NCI-H446 (cell line): ENCODE measurements around the gene LPCAT2.

Experiments
- DNase-seq, 2 experiments: peaks; one replicate each; lab custom pipeline; 2025; lab: John Stamatoyannopoulos, UW

Gene LPCAT2

GRCh38 chr16:55481023-55481422, 27.8 kb upstream of the LPCAT2 start:
- no peak for DNase-seq

DNA sequence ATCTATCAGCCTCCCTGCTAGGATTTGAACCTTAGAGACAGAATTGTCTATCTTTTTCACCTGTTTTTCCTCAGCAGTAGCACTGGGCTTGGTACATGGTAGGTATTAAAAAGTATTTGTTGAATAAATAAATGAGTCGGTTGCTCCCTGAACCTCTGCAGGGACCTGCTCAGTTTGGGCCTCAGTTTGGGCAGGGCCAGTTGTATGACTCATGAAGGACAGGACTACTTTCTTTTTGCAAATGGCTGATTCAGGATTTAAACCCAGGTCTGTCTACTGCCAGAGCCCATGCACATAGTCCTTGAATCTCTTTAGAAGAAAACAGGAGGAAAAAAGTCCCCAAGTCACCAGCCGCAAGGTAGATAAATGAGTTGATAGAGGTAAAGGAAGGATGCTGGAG, 26.8 kb upstream of the LPCAT2 start:
- DNase-seq, result no peak

DNA sequence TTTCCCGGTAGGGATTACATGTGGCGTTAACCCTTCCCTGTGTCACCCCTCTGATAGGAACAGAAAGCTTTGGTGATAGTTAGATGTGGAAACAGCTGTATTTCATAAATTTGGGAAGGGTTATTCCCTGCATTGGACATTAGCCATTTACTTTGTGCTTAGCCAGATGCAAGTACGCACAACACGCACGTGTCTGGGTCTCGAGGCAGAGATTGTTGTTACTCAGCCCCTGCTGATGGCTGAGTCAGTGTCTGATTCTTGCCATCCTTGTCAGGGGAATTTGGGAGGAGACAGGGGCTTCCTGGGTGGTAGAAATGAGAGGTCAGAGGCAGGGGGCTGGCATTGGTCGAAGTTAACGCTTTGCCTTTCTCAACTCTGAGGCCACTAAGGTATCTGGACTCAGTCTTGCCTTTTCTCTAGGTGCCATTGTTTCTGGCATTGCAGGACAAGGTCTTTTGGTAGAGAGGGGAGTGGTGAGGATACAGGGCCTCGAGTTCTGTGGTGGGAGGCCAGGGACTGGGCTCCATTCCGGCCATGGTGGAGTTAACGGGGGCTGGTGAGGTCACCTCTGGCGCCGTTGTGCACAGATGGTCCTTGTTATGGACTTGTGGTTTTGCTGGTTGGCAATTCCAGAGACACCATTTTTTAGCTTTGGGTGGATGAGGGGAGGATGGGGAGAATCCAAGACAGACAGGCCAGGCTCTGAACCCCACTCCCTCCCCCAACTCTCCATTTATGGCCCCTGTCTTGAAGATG, 21.6 kb upstream of the LPCAT2 start:
- no peak for DNase-seq

GRCh38 chr16:55488306-55488705, 20.6 kb upstream of the LPCAT2 start:
- DNase-seq, result no peak

GRCh38 chr16:55489119-55489955, 19.5 kb upstream of the LPCAT2 start:
- DNase-seq, result no peak

- no peak for DNase-seq
These were observed 19.0 kb upstream of the LPCAT2 start for GRCh38 chr16:55489956-55490265.

GRCh38 chr16:55490301-55490700, 18.6 kb upstream of the LPCAT2 start:
- no peak for DNase-seq

DNA sequence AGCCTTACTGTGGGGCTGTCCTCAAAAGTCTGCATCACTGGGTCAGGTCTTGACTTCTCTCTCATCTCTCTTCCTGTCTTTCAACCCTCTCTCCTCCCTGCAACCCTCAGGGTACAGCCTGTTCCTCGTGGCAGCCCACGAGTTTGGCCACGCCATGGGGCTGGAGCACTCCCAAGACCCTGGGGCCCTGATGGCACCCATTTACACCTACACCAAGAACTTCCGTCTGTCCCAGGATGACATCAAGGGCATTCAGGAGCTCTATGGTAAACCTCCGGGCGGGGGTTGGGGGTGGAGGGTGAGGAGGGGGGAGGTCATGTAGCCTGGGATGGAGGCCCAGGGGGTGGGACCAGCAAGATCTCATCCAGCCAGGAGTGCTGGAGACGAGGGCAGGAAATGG, 17.2 kb upstream of the LPCAT2 start:
- no peak for DNase-seq

- DNase-seq, result no peak
These were observed 16.0 kb upstream of the LPCAT2 start for GRCh38 chr16:55492756-55493380.

DNA sequence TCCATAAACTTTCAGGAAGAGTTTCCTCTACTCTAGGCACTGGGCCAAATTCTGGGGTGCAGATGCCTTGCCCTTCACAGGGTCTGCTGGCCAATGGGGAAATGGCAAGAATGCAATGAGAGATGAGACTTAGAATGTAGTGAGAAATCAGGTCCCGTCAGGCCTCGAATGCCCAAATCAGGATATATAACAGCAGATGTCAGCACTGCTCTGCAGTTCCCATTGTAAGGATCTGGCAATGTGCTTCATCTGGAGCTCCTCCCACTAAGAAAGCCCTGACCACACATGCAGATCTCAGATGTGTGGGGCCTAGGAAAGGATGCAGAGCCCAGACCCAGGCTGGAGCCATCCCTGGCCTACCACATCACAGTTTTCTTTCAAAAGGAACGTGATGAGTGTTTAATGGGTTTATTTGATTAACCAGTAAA, 13.9 kb upstream of the LPCAT2 start:
- DNase-seq, result peak in 1 of 2 experiments; percentile 59

DNA sequence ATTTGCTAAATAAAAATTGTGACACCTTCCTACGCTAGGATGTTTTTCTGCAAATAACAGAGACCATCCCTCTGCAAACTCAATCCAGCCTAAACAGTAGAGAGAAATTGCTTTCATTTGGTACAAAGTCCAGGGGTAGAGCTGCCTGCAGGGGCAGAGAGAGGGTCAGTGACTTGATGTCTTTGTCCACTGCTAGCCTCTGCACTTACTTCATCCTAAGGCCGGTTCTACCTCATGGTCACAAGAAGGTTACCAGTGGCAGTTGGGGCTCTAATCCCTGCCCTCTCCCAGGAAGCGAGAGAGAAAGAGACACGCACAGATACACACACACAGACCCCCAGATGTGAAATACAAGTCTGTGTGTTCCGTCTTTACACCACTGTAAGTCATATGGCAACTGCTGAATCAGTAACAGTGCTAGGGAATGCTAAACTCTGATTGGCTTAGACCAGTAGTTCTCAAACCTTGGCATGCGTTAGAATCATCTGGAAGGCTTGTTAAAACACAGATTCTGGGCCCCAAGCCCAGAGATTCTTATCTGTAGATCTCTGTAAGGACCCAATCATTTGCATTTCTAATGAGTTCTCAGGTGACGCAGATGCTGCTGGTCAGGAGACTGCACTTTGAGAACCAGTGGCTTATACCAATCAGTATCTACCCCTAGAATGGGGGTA, 13.1 kb upstream of the LPCAT2 start:
- no peak for DNase-seq

- DNase-seq, result no peak
These were observed 12.2 kb upstream of the LPCAT2 start for GRCh38 chr16:55496509-55497145.

DNA sequence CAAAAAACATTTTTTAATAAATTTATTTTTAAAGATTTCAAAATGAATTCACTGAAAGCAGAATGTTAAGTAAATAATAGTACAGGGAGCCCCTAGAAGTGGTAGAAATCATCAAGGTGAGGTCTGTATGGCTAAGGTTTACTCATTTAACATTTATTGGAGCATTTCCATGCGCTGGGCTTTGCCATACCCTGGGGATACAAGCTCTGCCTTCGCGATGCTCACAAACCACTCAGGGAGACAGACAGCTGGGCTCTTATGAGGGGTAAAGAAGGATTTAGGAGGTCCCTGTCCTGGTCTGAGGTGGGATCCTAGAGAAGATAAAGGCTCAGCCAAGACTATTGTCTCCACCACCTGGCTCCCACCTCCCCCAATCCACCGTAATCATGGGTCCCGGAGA, 11.3 kb upstream of the LPCAT2 start:
- no peak for DNase-seq

GRCh38 chr16:55498101-55498500, 10.8 kb upstream of the LPCAT2 start:
- no peak for DNase-seq

DNA sequence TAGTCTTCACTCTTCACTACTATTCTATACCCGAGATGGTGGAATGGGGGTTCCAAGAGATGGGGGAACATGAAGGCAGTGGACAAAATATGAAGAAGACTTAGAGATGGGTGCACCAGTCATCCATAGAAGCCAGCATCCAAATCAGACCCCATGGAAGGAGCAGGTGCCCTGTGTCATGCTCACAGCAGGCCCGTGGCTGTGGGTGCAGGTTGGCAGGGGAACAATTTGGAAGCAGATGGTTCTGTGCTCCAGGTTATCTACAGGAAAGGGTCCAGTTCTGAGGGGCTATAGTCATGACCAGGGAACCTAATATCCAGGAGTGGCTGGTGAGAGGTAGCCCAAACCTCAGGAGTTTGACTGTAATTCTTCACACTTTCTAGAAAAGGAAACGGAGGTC, 9.6 kb upstream of the LPCAT2 start:
- no peak for DNase-seq

- DNase-seq, result no peak
These were observed 8.8 kb upstream of the LPCAT2 start for GRCh38 chr16:55499951-55500529.

GRCh38 chr16:55500530-55501011, 8.3 kb upstream of the LPCAT2 start:
- DNase-seq, result peak in 1 of 2 experiments; percentile 13

DNA sequence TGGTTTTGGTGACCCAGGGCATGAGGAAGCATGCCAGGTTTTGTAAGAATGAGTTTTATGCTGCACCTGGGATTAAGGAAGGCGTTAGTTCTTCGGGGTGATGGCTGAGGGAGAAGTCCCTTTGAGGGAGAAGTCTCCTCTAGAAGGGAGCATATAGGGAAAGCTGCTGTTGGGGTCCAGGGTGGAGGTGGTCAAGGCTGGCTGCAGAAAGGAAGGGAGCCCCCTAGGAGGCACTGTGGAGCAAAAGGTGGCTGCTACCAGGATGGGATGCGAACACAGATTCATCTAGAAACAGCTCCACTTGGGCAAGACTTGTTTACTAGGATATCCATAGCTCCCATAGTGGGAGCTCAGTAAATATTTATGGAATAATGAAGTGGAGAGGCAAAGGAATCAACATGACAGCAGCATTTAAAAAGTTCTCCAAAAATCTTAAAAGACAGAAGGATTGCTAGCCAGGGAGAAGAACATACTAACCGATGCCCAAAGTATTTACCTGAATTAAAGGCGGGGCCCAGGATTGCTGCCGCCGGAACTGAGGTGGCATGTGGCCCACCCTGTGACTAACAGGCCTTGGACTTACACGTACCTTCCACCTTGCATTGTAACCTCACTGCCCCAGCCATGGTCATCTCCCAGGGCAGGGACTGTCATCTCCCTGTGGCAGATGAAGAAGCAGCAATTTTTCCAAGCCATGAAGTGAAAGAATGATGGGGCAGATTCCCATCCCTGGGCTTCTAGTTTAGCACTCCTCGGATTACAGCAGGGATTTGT, 7.1 kb upstream of the LPCAT2 start:
- no peak for DNase-seq

GRCh38 chr16:55502801-55503366, 6.0 kb upstream of the LPCAT2 start:
- DNase-seq, result peak; percentile 77 to 92
